Measurements from ENCODE around the gene SLC37A1. TPM values are rescaled to one million over a fixed set of nuclear protein-coding genes. Genes with fewer than 3 reads are reported as not detected.

Gene SLC37A1
- total RNA-seq, 2 experiments from 2014 or later, result 18.2 to 19.3 TPM

DNA sequence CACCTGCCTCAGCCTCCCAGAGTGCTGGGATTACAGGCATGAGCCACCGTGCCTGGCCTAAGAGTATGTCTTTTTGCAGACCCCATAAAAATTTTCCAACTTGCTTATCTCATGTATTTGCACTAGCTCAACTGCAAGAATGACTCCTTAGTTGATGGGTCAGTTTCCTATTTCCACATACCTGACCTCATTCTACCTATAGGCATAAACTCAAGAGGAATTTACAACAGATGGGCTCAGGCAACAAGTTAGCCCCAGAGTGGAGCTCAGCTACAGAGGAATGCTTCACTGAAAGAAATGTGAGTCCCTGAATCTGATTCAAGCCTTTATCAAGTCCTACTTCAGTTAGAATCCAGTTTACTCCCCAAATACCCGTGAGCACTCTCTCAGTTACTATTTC is 5.3 kb upstream of the SLC37A1 start:
- ATAC-seq, result no peak
- Mint-ChIP-seq H3K4me1 (peaks cover 7% of the 10 kb centered on the region), H3K4me3 (no peak overlapping the region), H3K27me3 (no peaks in the 10 kb centered on the region), H3K9me3 (ENCODE audit: low read depth) (no peaks in the 10 kb centered on the region), H3K36me3 (ENCODE audit: low read depth) (no peaks in the 10 kb centered on the region), H3K27ac (no peak overlapping the region)
- ChIA-PET POLR2A (no interaction called here), CTCF (interaction anchor here (0.6 kb wide), 1 partner anchor 51 kb away, joined by 3 read pairs; no protein-coding TSS in a partner anchor)
- no peak for DNase-seq
- intact Hi-C loops (cut with DNase I, micrococcal nuclease), result no loop called here

DNA sequence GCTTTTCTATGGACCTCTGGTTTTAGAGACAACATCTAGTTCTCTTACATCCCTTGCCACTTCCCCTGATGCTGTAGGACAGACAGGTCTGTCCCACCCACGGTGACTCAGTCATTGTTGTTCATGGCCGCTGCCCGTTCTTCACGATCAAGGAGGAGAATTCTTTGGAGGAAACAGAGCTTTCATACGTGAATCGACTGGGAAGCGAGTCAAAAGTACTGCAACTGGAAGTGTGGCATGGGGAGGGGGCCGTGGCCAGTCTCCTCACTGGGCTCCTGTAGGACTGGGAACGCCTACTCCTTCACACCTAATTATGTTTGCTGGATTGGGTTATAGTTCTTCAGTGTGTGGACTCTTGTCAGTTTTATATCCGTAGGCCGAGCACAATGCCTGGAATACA is 4.4 kb upstream of the SLC37A1 start:
- H3K27me3 Mint-ChIP-seq, result no peaks in the 10 kb centered on the region
- H3K4me1 Mint-ChIP-seq, result peaks cover under 1% of the 10 kb centered on the region
- ChIA-PET POLR2A (no interaction called here), CTCF (interaction anchor here (1.3 kb wide), 1 partner anchor 19 kb away, joined by 3 read pairs; no protein-coding TSS in a partner anchor)
- H3K36me3 Mint-ChIP-seq (ENCODE audit: low read depth), result no peaks in the 10 kb centered on the region
- ATAC-seq (no peak), DNase-seq (no peak)
- intact Hi-C loops (cut with DNase I, micrococcal nuclease), result no loop called here
- H3K4me3 Mint-ChIP-seq, result no peak overlapping the region
- H3K27ac Mint-ChIP-seq, result no peak overlapping the region
- no peaks in the 10 kb centered on the region for H3K9me3 Mint-ChIP-seq (ENCODE audit: low read depth)

DNA sequence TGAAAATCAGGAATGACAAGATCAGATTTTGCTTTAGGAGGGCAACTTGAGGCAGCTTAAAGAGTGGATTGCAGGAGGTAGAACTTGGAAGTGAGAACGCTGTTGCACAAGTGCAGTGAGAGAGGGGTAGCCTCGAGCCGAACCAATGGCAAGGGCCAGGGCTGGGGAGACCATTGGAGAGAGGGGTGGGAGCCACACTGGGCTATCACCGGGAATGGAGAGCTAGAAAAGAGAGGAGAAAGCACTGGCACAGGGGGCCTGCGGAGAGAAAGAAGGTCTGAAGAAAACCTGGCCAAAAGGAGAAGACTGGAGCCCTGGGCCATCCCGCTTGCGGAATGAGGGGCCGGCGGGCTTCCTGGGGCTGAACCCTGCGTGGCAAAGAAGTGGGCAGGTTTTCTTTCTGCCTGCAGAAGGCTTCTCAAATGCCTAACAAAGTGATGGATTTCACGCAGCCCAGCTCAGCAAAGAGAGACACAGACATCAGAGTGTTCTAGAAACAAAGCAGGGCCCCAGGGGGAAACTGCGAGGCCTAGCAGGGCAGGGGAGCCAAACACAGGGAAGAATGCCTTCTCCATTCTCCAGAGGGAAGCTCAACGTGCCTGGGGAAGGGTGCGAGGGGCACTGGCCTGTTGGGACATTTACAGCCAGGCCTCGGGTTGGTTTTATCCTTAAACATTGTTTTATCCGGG is 1.2 kb upstream of the SLC37A1 start:
- intact Hi-C loops (cut with DNase I, micrococcal nuclease), result loop anchor here (5.0 kb wide), 2 partner anchors 50 to 105 kb away; no protein-coding TSS in a partner anchor
- CTCF ChIA-PET, result interaction anchor here (0.6 to 2.0 kb wide), 3 partner anchors 15 to 111 kb away, joined by 3 to 6 read pairs (median 3); no protein-coding TSS in a partner anchor

DNA sequence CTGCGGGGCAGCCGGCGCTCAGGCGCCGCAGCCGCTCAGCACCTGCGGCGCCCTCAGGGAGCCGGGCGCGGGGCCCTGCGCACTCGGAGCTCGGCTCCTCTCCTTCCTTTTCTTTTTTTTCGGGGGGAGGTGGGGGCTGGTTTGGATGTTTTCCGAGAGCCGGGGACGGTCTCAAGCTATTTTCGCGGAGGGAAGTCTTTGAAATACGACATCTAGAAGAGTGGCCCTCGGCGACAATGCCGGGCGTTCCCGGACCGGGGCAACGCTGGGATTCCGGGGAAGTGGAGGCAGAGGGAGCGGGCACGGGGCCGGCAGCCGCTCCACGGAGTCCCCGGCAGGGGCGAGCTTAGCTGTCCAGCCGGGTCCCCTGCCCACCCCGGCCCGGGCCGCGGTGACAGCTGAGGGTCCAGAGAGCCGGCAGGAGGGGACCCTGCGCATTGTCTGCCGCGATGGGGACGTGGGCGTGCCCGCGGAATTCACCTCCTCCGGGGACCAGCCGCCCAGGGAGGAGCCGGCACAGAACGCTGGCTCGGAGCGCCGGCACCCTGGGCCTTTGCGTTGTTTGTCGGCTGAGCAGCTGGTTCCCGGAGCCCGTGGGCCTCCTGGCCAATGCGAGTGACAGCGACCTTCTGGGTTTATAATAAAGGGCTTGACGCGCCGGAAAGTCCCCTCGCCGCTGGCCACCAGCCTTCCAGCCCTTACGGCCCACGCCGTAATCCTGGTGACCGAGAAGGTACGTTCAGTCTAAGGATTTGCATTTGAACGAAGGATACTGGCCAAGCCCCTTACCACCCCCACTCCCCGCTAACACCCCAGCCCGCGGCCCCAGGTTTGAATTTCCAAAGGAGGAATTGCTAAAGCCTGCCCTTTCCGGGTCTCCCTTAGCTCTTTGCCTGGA is 582 bp downstream of the SLC37A1 start:
- Mint-ChIP-seq H3K36me3 (ENCODE audit: low read depth) (peaks cover 15% of the 10 kb centered on the region), H3K27me3 (no peaks in the 10 kb centered on the region), H3K27ac (peak overlapping the region; percentile 82), H3K9me3 (ENCODE audit: low read depth) (no peaks in the 10 kb centered on the region), H3K4me3 (peak overlapping the region; percentile 81), H3K4me1 (peaks cover 13% of the 10 kb centered on the region)
- ChIA-PET CTCF (interaction anchor here (0.8 to 1.1 kb wide), 3 partner anchors 11 to 47 kb away, joined by 3 read pairs; no protein-coding TSS in a partner anchor), POLR2A (interaction anchor here (2.4 kb wide), 1 partner anchor 13 kb away, joined by 13 read pairs; no protein-coding TSS in a partner anchor)
- intact Hi-C loops (cut with DNase I, micrococcal nuclease), result loop anchor here (1.0 to 5.0 kb wide), 4 partner anchors 13 to 107 kb away; partner anchors contain the start of gene RSPH1 (in 1 of the 2)
- DNase-seq (peak; percentile 81), ATAC-seq (peak; percentile 78)

More for the DNA sequence above, 1.2 kb upstream of the SLC37A1 start:
- H3K27ac Mint-ChIP-seq, result peak overlapping the region; percentile 43
- H3K4me3 Mint-ChIP-seq, result peak overlapping the region; percentile 66
- POLR2A ChIA-PET, result no interaction called here
- peaks cover 3% of the 10 kb centered on the region for H3K36me3 Mint-ChIP-seq (ENCODE audit: low read depth)
- peaks cover 13% of the 10 kb centered on the region for H3K4me1 Mint-ChIP-seq
- no peak for ATAC-seq
- no peaks in the 10 kb centered on the region for H3K27me3 Mint-ChIP-seq
- no peaks in the 10 kb centered on the region for H3K9me3 Mint-ChIP-seq (ENCODE audit: low read depth)
- no peak for DNase-seq

DNA sequence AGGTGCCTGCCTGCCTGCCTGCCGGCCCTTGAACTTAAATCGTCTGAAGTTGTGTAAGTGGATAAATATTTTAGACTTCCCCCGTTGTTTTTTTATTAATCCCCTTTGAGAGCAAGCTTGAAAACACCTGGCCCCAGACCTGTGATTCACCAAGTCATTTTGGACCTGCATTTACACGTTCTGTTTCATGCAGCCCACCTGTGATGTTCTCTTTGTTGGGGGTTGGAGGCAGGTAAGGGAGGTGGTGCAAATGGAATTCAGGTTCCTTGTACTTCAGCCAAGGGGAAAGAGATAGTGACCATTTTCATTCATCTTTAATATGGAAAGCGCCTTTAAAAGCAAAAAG is 1.2 kb downstream of the SLC37A1 start:
- no peaks in the 10 kb centered on the region for H3K27me3 Mint-ChIP-seq
- peak overlapping the region; percentile 81 for H3K4me3 Mint-ChIP-seq
- H3K36me3 Mint-ChIP-seq (ENCODE audit: low read depth), result peaks cover 22% of the 10 kb centered on the region
- intact Hi-C loops (cut with DNase I, micrococcal nuclease), result loop anchor here (1.0 to 5.0 kb wide), 4 partner anchors 12 to 108 kb away; partner anchors contain the start of gene RSPH1 (in 1 of the 2)
- no peaks in the 10 kb centered on the region for H3K9me3 Mint-ChIP-seq (ENCODE audit: low read depth)
- peaks cover 13% of the 10 kb centered on the region for H3K4me1 Mint-ChIP-seq
- no peak for DNase-seq
- ATAC-seq, result no peak
- POLR2A ChIA-PET, result interaction anchor here (2.4 kb wide), 1 partner anchor 13 kb away, joined by 13 read pairs; no protein-coding TSS in a partner anchor
- peak overlapping the region; percentile 82 for H3K27ac Mint-ChIP-seq
- CTCF ChIA-PET, result interaction anchor here (0.8 to 1.1 kb wide), 4 partner anchors 11 to 215 kb away, joined by 3 read pairs; no protein-coding TSS in a partner anchor

DNA sequence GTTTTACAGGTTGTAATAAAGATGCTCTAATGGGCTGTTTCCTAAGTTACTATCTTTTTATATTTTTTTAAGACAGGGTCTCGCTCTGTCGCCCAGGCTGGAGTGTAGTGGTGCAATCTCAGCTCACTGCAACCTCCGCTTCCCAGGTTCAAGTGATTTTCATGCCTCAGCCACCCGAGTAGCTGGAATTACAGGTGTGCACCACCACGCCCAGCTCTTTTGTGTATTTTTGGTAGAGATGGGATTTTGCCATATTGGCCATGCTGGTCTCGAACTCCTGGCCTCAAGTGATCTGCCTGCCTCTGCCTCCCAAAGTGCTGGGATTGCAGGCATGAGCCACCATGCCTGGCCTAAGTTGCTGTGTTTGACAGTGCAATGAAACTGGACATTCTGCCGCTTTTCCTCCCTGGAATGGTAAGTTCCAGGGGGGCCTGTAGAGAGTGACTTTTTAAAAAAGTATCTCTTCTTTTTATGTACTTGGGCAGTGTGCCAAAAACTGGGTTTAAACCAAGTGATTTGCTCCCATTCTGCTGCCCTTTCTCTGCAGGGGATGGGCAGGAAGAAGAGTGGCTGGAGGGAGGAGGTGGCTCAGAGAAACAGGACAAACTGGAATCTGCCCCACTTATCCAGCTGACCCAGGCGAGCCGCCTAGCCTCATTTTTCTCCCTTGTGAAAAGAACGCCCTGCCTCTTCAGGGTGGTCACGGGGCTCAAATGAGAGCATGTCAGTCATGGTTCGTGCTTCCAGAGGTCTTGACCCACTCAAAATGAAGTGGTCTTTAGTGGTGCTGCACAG is 2.3 kb downstream of the SLC37A1 start:
- no peaks in the 10 kb centered on the region for H3K27me3 Mint-ChIP-seq
- no peak for DNase-seq
- CTCF ChIA-PET, result interaction anchor here (0.7 to 1.3 kb wide), 5 partner anchors 8 to 216 kb away, joined by 3 to 4 read pairs (median 3); no protein-coding TSS in a partner anchor
- no peak overlapping the region for H3K27ac Mint-ChIP-seq
- no peak for ATAC-seq
- H3K9me3 Mint-ChIP-seq (ENCODE audit: low read depth), result no peaks in the 10 kb centered on the region
- H3K4me3 Mint-ChIP-seq, result peak overlapping the region; percentile 81
- POLR2A ChIA-PET, result no interaction called here
- peaks cover 13% of the 10 kb centered on the region for H3K4me1 Mint-ChIP-seq
- intact Hi-C loops (cut with DNase I, micrococcal nuclease), result no loop called here
- peaks cover 30% of the 10 kb centered on the region for H3K36me3 Mint-ChIP-seq (ENCODE audit: low read depth)

DNA sequence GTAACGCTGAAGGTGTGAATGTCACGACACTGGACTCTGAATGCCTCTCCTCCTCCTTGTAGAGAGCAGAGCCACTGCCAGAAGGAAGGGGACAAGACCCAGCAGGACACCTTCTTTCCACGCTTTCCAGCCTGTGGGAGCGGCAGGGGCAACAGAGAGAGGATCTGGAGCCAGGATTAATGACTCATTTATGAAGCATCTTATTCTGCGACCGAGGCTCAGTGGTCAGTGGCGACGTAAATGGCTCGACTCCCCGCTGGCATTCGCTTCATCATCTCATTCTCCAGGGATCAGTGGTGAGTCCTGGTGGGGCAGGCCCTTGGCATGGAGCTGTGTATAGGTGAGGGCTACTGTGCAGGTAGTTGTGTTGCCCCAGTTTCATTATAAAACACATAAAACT is 4.6 kb downstream of the SLC37A1 start:
- H3K9me3 Mint-ChIP-seq (ENCODE audit: low read depth), result no peaks in the 10 kb centered on the region
- intact Hi-C loops (cut with DNase I, micrococcal nuclease), result no loop called here
- ChIA-PET POLR2A (no interaction called here), CTCF (no interaction called here)
- H3K27ac Mint-ChIP-seq, result no peak overlapping the region
- DNase-seq (no peak), ATAC-seq (no peak)
- H3K27me3 Mint-ChIP-seq, result no peaks in the 10 kb centered on the region
- no peak overlapping the region for H3K4me3 Mint-ChIP-seq
- peaks cover 37% of the 10 kb centered on the region for H3K36me3 Mint-ChIP-seq (ENCODE audit: low read depth)
- H3K4me1 Mint-ChIP-seq, result peaks cover 13% of the 10 kb centered on the region

DNA sequence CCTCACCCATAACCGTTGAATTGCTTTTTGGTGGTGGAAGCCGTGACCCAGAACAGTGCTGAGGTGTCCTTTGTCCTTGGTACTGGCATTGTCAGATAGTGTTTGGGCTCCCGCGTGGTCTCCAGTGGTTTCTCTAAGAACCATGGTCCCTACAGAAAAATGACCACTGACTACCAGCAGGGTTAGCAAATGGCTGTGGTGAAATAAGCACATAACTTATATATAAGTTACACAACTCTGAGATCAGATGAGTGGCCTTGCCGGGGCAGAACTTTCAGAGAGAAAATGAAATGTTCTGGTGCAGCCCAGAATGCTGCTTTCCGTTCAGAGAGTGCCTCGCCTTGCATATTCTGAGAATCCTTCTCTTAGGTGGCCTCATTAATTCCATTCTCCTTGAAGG is 5.0 kb downstream of the SLC37A1 start:
- no peak for ATAC-seq
- no peak for DNase-seq
- Mint-ChIP-seq H3K36me3 (ENCODE audit: low read depth) (peaks cover 41% of the 10 kb centered on the region), H3K9me3 (ENCODE audit: low read depth) (no peaks in the 10 kb centered on the region), H3K27ac (no peak overlapping the region), H3K27me3 (no peaks in the 10 kb centered on the region), H3K4me3 (no peak overlapping the region), H3K4me1 (peaks cover 13% of the 10 kb centered on the region)
- POLR2A ChIA-PET, result no interaction called here
- CTCF ChIA-PET, result no interaction called here
- intact Hi-C loops (cut with DNase I, micrococcal nuclease), result no loop called here

DNA sequence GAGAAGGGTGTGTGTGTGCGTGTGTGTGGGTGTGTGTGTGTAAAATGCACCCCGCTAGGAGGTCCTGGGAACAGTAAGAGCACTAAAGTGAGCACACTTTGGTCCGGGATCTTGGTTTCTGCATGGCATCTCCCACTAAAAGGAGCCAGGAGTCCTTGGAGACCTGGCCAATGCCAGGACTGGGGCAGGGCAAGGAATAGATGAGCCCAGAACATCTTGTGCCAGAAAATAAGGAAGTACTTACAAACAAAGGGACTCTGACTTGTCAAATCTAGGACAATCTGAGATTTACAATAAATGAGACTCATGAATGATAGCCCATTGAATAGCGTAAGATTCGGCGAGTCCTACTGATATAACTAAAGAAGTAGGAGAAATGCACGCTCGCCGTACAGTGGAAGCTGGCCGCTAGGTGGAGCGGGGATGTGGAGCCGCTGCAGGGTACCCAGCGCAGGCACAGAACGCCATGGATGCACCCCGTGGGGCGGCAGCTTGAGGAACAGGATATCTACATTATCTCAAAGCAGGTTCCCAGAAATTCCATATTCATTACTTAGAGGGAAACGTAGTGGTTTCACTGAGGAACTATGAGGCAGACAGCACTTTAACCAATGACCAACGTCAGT is 7.1 kb downstream of the SLC37A1 start:
- intact Hi-C loops (cut with DNase I, micrococcal nuclease), result loop anchor here in 1 of 2 experiments (10.0 kb wide), 1 partner anchor 376 kb away; no protein-coding TSS in a partner anchor
- ChIA-PET CTCF (no interaction called here), POLR2A (no interaction called here)
- no peaks in the 10 kb centered on the region for H3K9me3 Mint-ChIP-seq (ENCODE audit: low read depth)
- DNase-seq, result no peak
- peaks cover 54% of the 10 kb centered on the region for H3K36me3 Mint-ChIP-seq (ENCODE audit: low read depth)
- H3K27ac Mint-ChIP-seq, result no peak overlapping the region
- no peaks in the 10 kb centered on the region for H3K27me3 Mint-ChIP-seq
- H3K4me1 Mint-ChIP-seq, result peaks cover 21% of the 10 kb centered on the region
- H3K4me3 Mint-ChIP-seq, result no peak overlapping the region
- no peak for ATAC-seq

DNA sequence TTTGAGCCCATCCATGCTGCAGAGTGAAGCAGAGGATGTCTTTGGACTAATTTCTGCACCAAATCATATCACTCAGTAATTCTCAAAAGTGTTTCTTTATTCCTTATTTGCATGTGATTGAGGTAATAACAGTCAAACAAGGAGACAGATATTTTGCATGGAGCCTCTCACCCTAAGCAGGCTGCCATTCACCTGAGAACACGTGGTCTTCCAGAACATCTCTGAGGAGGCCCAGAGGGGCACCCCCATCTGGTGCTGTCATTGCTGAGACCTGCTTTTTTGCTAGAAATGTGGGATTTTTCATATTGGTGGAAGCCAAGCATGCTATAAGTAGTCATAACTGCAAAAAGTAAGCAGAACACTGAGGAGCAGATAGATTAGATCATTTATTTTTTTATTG is 7.7 kb downstream of the SLC37A1 start:
- intact Hi-C loops (cut with DNase I, micrococcal nuclease), result loop anchor here in 1 of 2 experiments (10.0 kb wide), 1 partner anchor 377 kb away; no protein-coding TSS in a partner anchor
- POLR2A ChIA-PET, result no interaction called here
- DNase-seq, result no peak
- Mint-ChIP-seq H3K36me3 (ENCODE audit: low read depth) (peaks cover 59% of the 10 kb centered on the region), H3K9me3 (ENCODE audit: low read depth) (no peaks in the 10 kb centered on the region), H3K4me1 (peaks cover 28% of the 10 kb centered on the region), H3K4me3 (no peak overlapping the region), H3K27me3 (no peaks in the 10 kb centered on the region), H3K27ac (no peak overlapping the region)
- peak; percentile 18 for ATAC-seq
- CTCF ChIA-PET, result no interaction called here

Data from activated CD4-positive, alpha-beta T cell treated with anti-CD3 and anti-CD28 coated beads for 36 hours (primary cell).